Breast epithelium (tissue), 4 donors: ENCODE results near the gene VPS9D1. TPM values are rescaled to one million over a fixed set of nuclear protein-coding genes. Genes with fewer than 3 reads are reported as not detected.

Source experiments
- DNase-seq, 2 donors: peaks; one replicate each; pipeline ENCODE4 v3.0.0-alpha.2; 2019; ENCODE audit warnings: low spot score in 2 of 2
- H3K27ac ChIP-seq, 2 donors: fragments of 200-600 bp; sonication (generic) in 1 of 2; one replicate each; pipeline ENCODE4 v1.5.1; 2016 to 2019; ENCODE audit warnings: mild to moderate bottlenecking in 1 of 2
- H3K27me3 ChIP-seq, 2 donors: fragments of 200-600 bp; sonication (generic) in 1 of 2; one replicate each; pipeline versions ENCODE4 v1.5.1 to v1.6.0; 2017 to 2019; ENCODE audit warnings: control low read depth in 1 of 2, mild to moderate bottlenecking in 1 of 2
- H3K36me3 ChIP-seq: fragments of 200-600 bp; one replicate; pipeline ENCODE4 v1.5.1; 2019
- H3K4me1 ChIP-seq, 2 donors: fragments of 200-600 bp; sonication (generic); one replicate each; pipeline ENCODE4 v1.5.1; 2016 to 2019; ENCODE audit warnings: control low read depth in 1 of 2
- H3K4me3 ChIP-seq, 3 donors: fragments of 200-600 bp; sonication (generic); 1 replicate in 2 of 3; 2 replicates in 1 of 3; pipeline ENCODE4 v1.5.1; 2016 to 2019; ENCODE audit warnings: mild to moderate bottlenecking in 3 of 3, moderate library complexity in 2 of 3
- H3K9me3 ChIP-seq, 2 donors: fragments of 200-600 bp; sonication (generic) in 1 of 2; one replicate each; pipeline ENCODE4 v1.5.1; 2016 to 2019; ENCODE audit warnings: control low read depth in 1 of 2
- CTCF ChIP-seq, 3 donors: fragments of 450-650 bp; IDR thresholded peaks; one replicate each; pipeline ENCODE4 v1.5.1; 2016 to 2017; ENCODE audit warnings: antibody characterized with exemption in 3 of 3, mild to moderate bottlenecking in 3 of 3, moderate library complexity in 3 of 3
- POLR2A ChIP-seq: fragments of 450-650 bp; IDR thresholded peaks from one replicate; pipeline ENCODE4 v1.6.1; 2016; ENCODE audit warnings: antibody characterized with exemption, mild to moderate bottlenecking, moderate library complexity
- POLR2AphosphoS5 ChIP-seq, 3 donors: sonication (generic); formaldehyde crosslinking; IDR thresholded peaks; one replicate each; pipeline ENCODE4 v1.6.1; 2017; ENCODE audit warnings: antibody characterized with exemption in 3 of 3
- intact Hi-C: fragments of 100-400 bp; cut with DNase I; formaldehyde crosslinking; loops from one replicate; pipeline ENCODE4 v1.15.1; 2023; ENCODE audit warnings: low total_unique reads
- total RNA-seq, 3 donors: library from RNA; depleted of rRNA; stranded (reverse); fragments of >200 nt; gene quantifications; one replicate each; pipeline ENCODE4 v1.1.0, GENCODE V29; 2016

Gene VPS9D1
- total RNA-seq, 3 donors from 2014 or later = 4.8 to 6.6 (median 5.4) TPM

GRCh38 chr16:89723279-89724250, 2.9 kb upstream of the VPS9D1 start:
- Histone ChIP-seq H3K4me1 (peaks cover 12 to 14% of the 10 kb centered on the region in 2 donors), H3K4me3 (peak overlapping the region; percentile 78 to 92 (median 91)), H3K36me3 (no peaks in the 10 kb centered on the region), H3K9me3 (no peaks in the 10 kb centered on the region), H3K27me3 (no peaks in the 10 kb centered on the region), H3K27ac (peak overlapping the region in 1 of 2 donors; percentile 28)
- DNase-seq = no peak
- intact Hi-C loops = no loop called here
- TF ChIP-seq POLR2A (no peak), POLR2AphosphoS5 (IDR thresholded peaks at IDR 0.05) (no peak), CTCF (IDR thresholded peaks at IDR 0.05) (no peak)

- Histone ChIP-seq H3K36me3 (no peaks in the 10 kb centered on the region), H3K27me3 (no peaks in the 10 kb centered on the region), H3K4me1 (peaks cover 12 to 14% of the 10 kb centered on the region in 2 donors), H3K27ac (peak overlapping the region; percentile 93 to 96), H3K4me3 (peak overlapping the region; percentile 78 to 92 (median 91)), H3K9me3 (no peaks in the 10 kb centered on the region)
- DNase-seq = peak in 1 of 2 donors; percentile 66
- TF ChIP-seq POLR2AphosphoS5 (IDR thresholded peaks at IDR 0.05) (no peak), CTCF (IDR thresholded peaks at IDR 0.05) (no peak), POLR2A (no peak)
- intact Hi-C loops = no loop called here
Measured at GRCh38 chr16:89722392-89723278, 1.9 kb upstream of the VPS9D1 start.

- DNase-seq = peak in 1 of 2 donors; percentile 78
- Histone ChIP-seq H3K4me1 (peaks cover 12 to 14% of the 10 kb centered on the region in 2 donors), H3K27ac (peak overlapping the region; percentile 93 to 96), H3K4me3 (peak overlapping the region; percentile 78 to 92 (median 91)), H3K9me3 (no peaks in the 10 kb centered on the region), H3K36me3 (no peaks in the 10 kb centered on the region), H3K27me3 (no peaks in the 10 kb centered on the region)
- no peak for TF ChIP-seq CTCF (IDR thresholded peaks at IDR 0.05)
- TF ChIP-seq POLR2A = no peak
- no peak for TF ChIP-seq POLR2AphosphoS5 (IDR thresholded peaks at IDR 0.05)
- intact Hi-C loops = no loop called here
Measured at GRCh38 chr16:89721546-89722391, 1.1 kb upstream of the VPS9D1 start.

GRCh38 chr16:89720551-89720812, 216 bp downstream of the VPS9D1 start:
- peak overlapping the region; percentile 93 to 96 for H3K27ac ChIP-seq
- H3K4me1 ChIP-seq = peaks cover 12 to 14% of the 10 kb centered on the region in 2 donors
- TF ChIP-seq POLR2A (no peak), POLR2AphosphoS5 (IDR thresholded peaks at IDR 0.05) (no peak), CTCF (IDR thresholded peaks at IDR 0.05) (no peak)
- peak overlapping the region; percentile 78 to 92 (median 91) for H3K4me3 ChIP-seq
- no peaks in the 10 kb centered on the region for H3K27me3 ChIP-seq
- no peaks in the 10 kb centered on the region for H3K36me3 ChIP-seq
- no peaks in the 10 kb centered on the region for H3K9me3 ChIP-seq
- intact Hi-C loops = no loop called here
- no peak for DNase-seq
